Fibroblast of mammary gland (primary cell): ENCODE data around the gene TLK2.
A peak's percentile ranks its signal among the peaks of the same experiment; 100 is the strongest.
"Not testable (repeated sequence)": the region's sequence is repeated elsewhere in the genome, so short reads cannot be mapped to it uniquely, and the experiment has no call there.

ENCODE experiments used
- DNase-seq: peaks from one replicate; pipeline ENCODE4 v3.0.0-alpha.2; 2010; ENCODE audit warnings: low read depth
- H3K4me3 ChIP-seq: 2 replicates; pipeline ENCODE4 v1.5.1; 2011; ENCODE audit warnings: low read depth, mild to moderate bottlenecking, low read length, moderate library complexity; ENCODE audit not compliant: control insufficient read depth
- TF ChIP-seq, protein P1 (sequence below): conservative IDR thresholded peaks from 2 replicates; pipeline ENCODE4 v1.5.1; 2011; ENCODE audit warnings: low read depth, low read length, inconsistent platforms; ENCODE audit not compliant: control insufficient read depth, insufficient read depth

The TLK2 gene

GRCh38 chr17:62521295-62521694, 42.7 kb downstream of the TLK2 start:
- DNase-seq = peak; percentile 5
- H3K4me3 ChIP-seq = not testable (repeated sequence)

DNA sequence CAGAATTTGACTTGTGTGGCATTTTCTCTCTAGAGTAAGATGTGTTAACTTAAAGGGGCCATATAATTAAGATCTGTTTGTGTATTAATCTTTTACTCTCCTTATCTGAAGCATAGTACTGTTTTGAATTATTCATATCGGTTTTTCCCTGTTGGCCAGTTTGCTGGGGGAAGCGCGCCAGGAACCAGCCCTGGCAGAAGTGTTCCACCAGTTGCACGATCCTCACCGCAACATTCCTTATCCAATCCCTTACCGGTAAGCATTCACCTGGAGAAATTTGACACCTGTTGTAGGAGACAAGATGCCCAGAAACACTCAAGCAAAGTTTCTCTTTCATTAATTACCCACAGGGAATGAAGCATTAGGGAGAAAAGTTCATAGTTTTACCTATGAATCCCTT, 45.5 kb downstream of the TLK2 start:
- not testable (repeated sequence) for H3K4me3 ChIP-seq, DNase-seq

DNA sequence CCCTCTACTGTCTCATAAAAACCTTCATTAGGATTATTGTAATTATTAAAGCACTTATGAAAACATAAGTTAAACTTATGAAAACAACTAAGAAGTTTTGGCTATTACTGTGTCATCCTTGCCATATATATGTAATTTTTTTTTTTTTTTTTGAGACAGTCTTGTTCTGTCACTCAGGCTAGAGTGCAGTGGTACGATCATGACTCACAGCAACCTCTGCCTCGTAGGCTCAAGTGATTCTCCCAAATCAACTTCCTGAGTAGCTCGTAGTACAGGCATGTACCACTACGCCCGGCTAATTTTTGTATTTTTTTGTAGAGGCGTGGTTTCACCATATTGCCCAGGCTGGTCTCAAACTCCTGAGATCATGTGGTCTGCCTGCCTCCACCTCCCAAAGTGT, 46.7 kb downstream of the TLK2 start:
- peak; percentile 58 for DNase-seq

GRCh38 chr17:62530936-62531335, 52.3 kb downstream of the TLK2 start:
- not testable (repeated sequence) for H3K4me3 ChIP-seq, DNase-seq

More for the DNA sequence above, 46.7 kb downstream of the TLK2 start:
- H3K4me3 ChIP-seq = not testable (repeated sequence)

GRCh38 chr17:62536557-62536956, 57.9 kb downstream of the TLK2 start:
- H3K4me3 ChIP-seq, DNase-seq: not testable (repeated sequence)

DNA sequence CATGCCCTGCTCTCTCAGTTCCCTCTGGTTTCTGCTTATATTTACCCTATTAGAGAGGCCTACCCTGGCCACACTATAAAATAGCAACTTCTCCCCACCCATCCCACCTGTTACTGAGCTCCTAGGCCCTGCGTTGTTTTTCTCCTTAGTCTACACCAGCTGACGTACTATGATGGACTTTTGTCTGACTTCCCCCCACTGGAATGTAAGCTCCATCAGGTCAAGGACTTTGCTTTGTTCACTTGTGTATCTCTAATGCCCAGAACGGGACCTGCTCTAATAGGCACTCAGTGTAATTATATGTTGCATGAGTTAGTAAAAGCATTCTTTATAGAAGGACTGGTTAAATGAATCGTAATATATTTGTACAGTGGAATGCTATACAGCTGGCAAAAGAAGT, 62.4 kb downstream of the TLK2 start:
- DNase-seq, H3K4me3 ChIP-seq: not testable (repeated sequence)

- not testable (repeated sequence) for DNase-seq
These were observed 64.7 kb downstream of the TLK2 start for GRCh38 chr17:62543278-62543775.

DNA sequence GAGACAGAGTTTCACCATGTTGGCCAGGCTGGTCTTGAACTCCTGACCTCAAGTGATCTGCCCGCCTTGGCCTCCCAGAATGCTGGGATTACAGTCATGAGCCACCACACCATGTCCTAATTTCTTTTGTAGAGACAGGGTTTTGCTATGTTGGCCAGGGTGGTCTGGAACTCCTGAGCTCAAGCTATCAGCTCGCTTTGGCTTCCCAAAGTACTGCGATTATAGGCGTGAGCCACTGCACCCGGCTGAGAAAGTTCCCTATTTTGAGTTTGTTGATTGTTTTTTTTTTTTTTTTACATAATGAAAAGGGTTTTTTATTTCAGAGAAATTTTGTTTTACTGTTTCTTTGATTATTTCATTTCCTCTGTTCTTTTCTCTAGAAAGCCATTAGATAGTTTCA, 67.4 kb downstream of the TLK2 start:
- not testable (repeated sequence) for H3K4me3 ChIP-seq, DNase-seq

More at GRCh38 chr17:62543278-62543775, 64.7 kb downstream of the TLK2 start:
- H3K4me3 ChIP-seq = not testable (repeated sequence)

GRCh38 chr17:62552851-62553659, 74.4 kb downstream of the TLK2 start:
- TF ChIP-seq, protein P1, sequence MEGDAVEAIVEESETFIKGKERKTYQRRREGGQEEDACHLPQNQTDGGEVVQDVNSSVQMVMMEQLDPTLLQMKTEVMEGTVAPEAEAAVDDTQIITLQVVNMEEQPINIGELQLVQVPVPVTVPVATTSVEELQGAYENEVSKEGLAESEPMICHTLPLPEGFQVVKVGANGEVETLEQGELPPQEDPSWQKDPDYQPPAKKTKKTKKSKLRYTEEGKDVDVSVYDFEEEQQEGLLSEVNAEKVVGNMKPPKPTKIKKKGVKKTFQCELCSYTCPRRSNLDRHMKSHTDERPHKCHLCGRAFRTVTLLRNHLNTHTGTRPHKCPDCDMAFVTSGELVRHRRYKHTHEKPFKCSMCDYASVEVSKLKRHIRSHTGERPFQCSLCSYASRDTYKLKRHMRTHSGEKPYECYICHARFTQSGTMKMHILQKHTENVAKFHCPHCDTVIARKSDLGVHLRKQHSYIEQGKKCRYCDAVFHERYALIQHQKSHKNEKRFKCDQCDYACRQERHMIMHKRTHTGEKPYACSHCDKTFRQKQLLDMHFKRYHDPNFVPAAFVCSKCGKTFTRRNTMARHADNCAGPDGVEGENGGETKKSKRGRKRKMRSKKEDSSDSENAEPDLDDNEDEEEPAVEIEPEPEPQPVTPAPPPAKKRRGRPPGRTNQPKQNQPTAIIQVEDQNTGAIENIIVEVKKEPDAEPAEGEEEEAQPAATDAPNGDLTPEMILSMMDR = peak; percentile 26
- not testable (repeated sequence) for H3K4me3 ChIP-seq
- DNase-seq = peak; percentile 59

- not testable (repeated sequence) for DNase-seq
These were observed 78.9 kb downstream of the TLK2 start for GRCh38 chr17:62557532-62557931.

DNA sequence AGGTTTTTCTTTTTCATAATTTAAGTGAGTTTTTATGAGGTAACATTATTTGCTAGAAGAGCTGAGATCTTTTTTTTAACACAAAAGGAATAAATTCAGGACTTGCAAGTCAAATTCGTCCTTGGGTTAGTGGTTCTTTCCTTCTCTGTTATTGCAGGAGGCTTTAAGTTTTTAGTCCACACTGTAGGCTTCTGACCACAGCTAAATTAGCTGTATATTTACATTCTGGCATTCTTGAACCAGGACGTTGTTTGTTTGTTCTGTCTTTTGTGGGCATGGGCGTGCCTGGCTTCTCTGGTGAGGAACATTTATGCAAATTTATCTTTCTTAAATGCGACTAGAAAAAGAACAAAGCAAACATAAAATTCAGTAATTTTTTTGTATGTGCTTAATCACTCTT, 80.3 kb downstream of the TLK2 start:
- not testable (repeated sequence) for H3K4me3 ChIP-seq, DNase-seq

More at GRCh38 chr17:62557532-62557931, 78.9 kb downstream of the TLK2 start:
- not testable (repeated sequence) for H3K4me3 ChIP-seq

- not testable (repeated sequence) for H3K4me3 ChIP-seq, DNase-seq
These were observed 82.3 kb downstream of the TLK2 start for GRCh38 chr17:62560971-62561370.

DNA sequence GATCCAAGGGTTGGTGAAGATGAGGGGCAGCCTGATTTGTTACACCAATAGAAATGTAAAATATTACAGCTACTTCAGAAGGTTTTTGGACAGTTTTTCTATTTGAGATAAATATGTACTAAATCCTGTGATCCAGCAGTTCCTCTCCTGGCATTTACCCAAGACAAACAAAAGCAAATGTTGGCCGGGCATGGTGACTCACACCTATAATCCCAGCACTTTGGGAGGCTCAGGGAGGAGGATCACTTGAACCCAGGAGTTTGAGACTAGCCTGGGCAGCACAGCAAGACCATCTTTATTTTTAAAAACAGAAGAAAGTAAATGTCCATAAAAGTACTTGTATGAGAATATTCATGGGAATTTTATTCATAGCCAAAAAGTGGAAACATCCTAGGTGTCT, 84.0 kb downstream of the TLK2 start:
- TF ChIP-seq, protein P1 = no peak
- no peak overlapping the region for H3K4me3 ChIP-seq
- DNase-seq = peak; percentile 81
